ENCODE measurements around the gene CHST8. TPM values are rescaled to one million over a fixed set of nuclear protein-coding genes. Genes with fewer than 3 reads are reported as not detected.
A peak's percentile ranks its signal among the peaks of the same experiment; 100 is the strongest.

The CHST8 gene
- total RNA-seq, 1 donor from 2014 or later = 0.35 TPM

GRCh38 chr19:33812388-33813330 lies 190.9 kb downstream of the CHST8 start:
- Mint-ChIP-seq H3K4me1 (ENCODE audit: low read depth) (peaks cover 21% of the 10 kb centered on the region), H3K27me3 (ENCODE audit: low read depth) (no peaks in the 10 kb centered on the region)

GRCh38 chr19:33813391-33814101 lies 191.8 kb downstream of the CHST8 start:
- DNase-seq (ENCODE audit: low spot score) = peak; percentile 73
- H3K27ac Mint-ChIP-seq (ENCODE audit: unreplicated experiment) = no peak overlapping the region
- H3K27me3 Mint-ChIP-seq (ENCODE audit: low read depth) = no peaks in the 10 kb centered on the region
- no peak overlapping the region for H3K4me3 Mint-ChIP-seq (ENCODE audit: unreplicated experiment)
- peaks cover 21% of the 10 kb centered on the region for H3K4me1 Mint-ChIP-seq (ENCODE audit: low read depth)
- no peaks in the 10 kb centered on the region for H3K9me3 Mint-ChIP-seq (ENCODE audit: low read depth)
- peaks cover 17% of the 10 kb centered on the region for H3K36me3 Mint-ChIP-seq (ENCODE audit: low read depth)
- no peak for TF ChIP-seq CTCF (IDR thresholded peaks at IDR 0.05)

More at GRCh38 chr19:33812388-33813330, 190.9 kb downstream of the CHST8 start:
- Mint-ChIP-seq H3K36me3 (ENCODE audit: low read depth) (peaks cover 21% of the 10 kb centered on the region), H3K27ac (ENCODE audit: unreplicated experiment) (no peak overlapping the region), H3K9me3 (ENCODE audit: low read depth) (no peaks in the 10 kb centered on the region), H3K4me3 (ENCODE audit: unreplicated experiment) (no peak overlapping the region)
- no peak for TF ChIP-seq CTCF (IDR thresholded peaks at IDR 0.05)
- DNase-seq (ENCODE audit: low spot score) = peak; percentile 75

GRCh38 chr19:33814181-33815165 lies 192.7 kb downstream of the CHST8 start:
- Mint-ChIP-seq H3K4me1 (ENCODE audit: low read depth) (peaks cover 24% of the 10 kb centered on the region), H3K4me3 (ENCODE audit: unreplicated experiment) (no peak overlapping the region), H3K9me3 (ENCODE audit: low read depth) (no peaks in the 10 kb centered on the region), H3K27me3 (ENCODE audit: low read depth) (no peaks in the 10 kb centered on the region), H3K36me3 (ENCODE audit: low read depth) (peaks cover 17% of the 10 kb centered on the region), H3K27ac (ENCODE audit: unreplicated experiment) (no peak overlapping the region)
- peak; percentile 29 for DNase-seq (ENCODE audit: low spot score)
- no peak for TF ChIP-seq CTCF (IDR thresholded peaks at IDR 0.05)

- Mint-ChIP-seq H3K4me1 (ENCODE audit: low read depth) (peaks cover 22% of the 10 kb centered on the region), H3K4me3 (ENCODE audit: unreplicated experiment) (no peak overlapping the region), H3K27ac (ENCODE audit: unreplicated experiment) (no peak overlapping the region), H3K36me3 (ENCODE audit: low read depth) (peaks cover 11% of the 10 kb centered on the region), H3K9me3 (ENCODE audit: low read depth) (no peaks in the 10 kb centered on the region), H3K27me3 (ENCODE audit: low read depth) (no peaks in the 10 kb centered on the region)
- DNase-seq (ENCODE audit: low spot score) = peak; percentile 44
- TF ChIP-seq CTCF (IDR thresholded peaks at IDR 0.05) = no peak
Measured at GRCh38 chr19:33815380-33816340, 193.9 kb downstream of the CHST8 start.
